HG03025 (cell line): ENCODE data around the gene CRLF3.
"Not testable (repeated sequence)": the region's sequence is repeated elsewhere in the genome, so short reads cannot be mapped to it uniquely, and the experiment has no call there.

ENCODE experiments used
- ATAC-seq: cut with Tn5 transposase; IDR thresholded peaks from one replicate; pipeline ENCODE4 v1.9.1; 2021; ENCODE audit warnings: mild to moderate bottlenecking, moderate library complexity; ENCODE audit not compliant: unreplicated experiment, low FRiP score

CRLF3 gene

GRCh38 chr17:30747621-30748020 is 76.9 kb downstream of the CRLF3 start:
- ATAC-seq, result not testable (repeated sequence)

- ATAC-seq, result not testable (repeated sequence)
These were observed 81.8 kb downstream of the CRLF3 start for GRCh38 chr17:30742669-30743068.

DNA sequence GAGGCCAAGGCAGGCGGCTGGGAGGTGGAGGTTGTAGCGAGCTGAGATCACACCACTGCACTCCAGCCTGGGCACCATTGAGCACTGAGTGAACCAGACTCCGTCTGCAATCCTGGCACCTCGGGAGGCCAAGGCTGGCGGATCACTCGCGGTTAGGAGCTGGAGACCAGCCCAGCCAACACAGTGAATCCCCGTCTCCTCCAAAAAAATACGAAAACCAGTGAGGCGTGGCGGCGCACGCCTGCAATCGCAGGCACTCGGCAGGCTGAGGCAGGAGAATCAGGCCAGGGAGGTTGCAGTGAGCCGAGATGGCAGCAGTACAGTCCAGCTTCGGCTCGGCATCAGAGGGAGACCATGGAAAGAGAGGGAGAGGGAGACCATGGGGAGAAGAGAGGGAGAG is 88.1 kb downstream of the CRLF3 start:
- not testable (repeated sequence) for ATAC-seq

GRCh38 chr17:30735644-30736043 is 88.8 kb downstream of the CRLF3 start:
- ATAC-seq, result not testable (repeated sequence)

GRCh38 chr17:30735206-30735605 is 89.3 kb downstream of the CRLF3 start:
- not testable (repeated sequence) for ATAC-seq

GRCh38 chr17:30734153-30734552 is 90.3 kb downstream of the CRLF3 start:
- ATAC-seq, result not testable (repeated sequence)
